HepG2 (cell line): ENCODE measurements around the gene TELO2. TPM values are rescaled to one million over a fixed set of nuclear protein-coding genes. Genes with fewer than 3 reads are reported as not detected.

Experiments
- ATAC-seq: fragments of 200-7000 bp; cut with Tn5 transposase; 3 replicates; pipeline ENCODE4 v1.9.1; 2020; ENCODE audit warnings: mild to moderate bottlenecking, moderate library complexity
- BruUV-seq: library from RNA; stranded (reverse); fragments of 400-500 nt; replicated peaks from 2 replicates; lab custom pipeline; 2021; lab: Mats Ljungman, UMichigan
- CTCF ChIA-PET: fragments of 300-600 bp; formaldehyde crosslinking; extraction: SDS; loops from one replicate; lab custom pipeline; 2021; ENCODE audit warnings: low total read pairs, inconsistent platforms, low intra/inter-chr PET ratio; lab: Yijun Ruan, JAX
- POLR2A ChIA-PET: fragments of 350-600 bp; sonication (Branson Sonifier 250); formaldehyde crosslinking; loops from one replicate; lab custom pipeline; 2020; ENCODE audit warnings: antibody characterized with exemption, inconsistent platforms; lab: Yijun Ruan, JAX
- DNase-seq: peaks from one replicate; pipeline ENCODE4 v3.0.0-alpha.2; 2015; ENCODE audit warnings: low spot score
- FAIRE-seq: peaks from 3 replicates; lab custom pipeline; 2011; peaks lifted over from hg19 to GRCh38; lab: Jason Lieb, UNC
- H2AFZ ChIP-seq: one replicate; pipeline ENCODE4 v1.6.1; 2011; ENCODE audit warnings: low read length, inconsistent platforms
- H3K27ac ChIP-seq: fragments of 300-600 bp; 3 replicates; pipeline ENCODE4 v1.8.0; 2011; ENCODE audit warnings: mixed run types, mild to moderate bottlenecking, mixed read lengths, low read length, inconsistent platforms; ENCODE audit not compliant: insufficient read depth; ENCODE audit errors: extremely low read length
- H3K27me3 ChIP-seq, 2 experiments: fragments of 200-600 bp in 1 of 2; 2 replicates in 1 of 2; 3 replicates in 1 of 2; pipeline versions ENCODE4 v1.6.0 to v1.8.0; 2011; ENCODE audit warnings: low read length in 2 of 2, mild to moderate bottlenecking in 2 of 2, moderate library complexity in 2 of 2, inconsistent platforms in 1 of 2; ENCODE audit not compliant: insufficient read depth in 2 of 2, control insufficient read depth in 1 of 2
- H3K36me3 ChIP-seq, 2 experiments: fragments of 200-600 bp in 1 of 2; replicated peaks in 1 of 2; 2 replicates in 1 of 2; 3 replicates in 1 of 2; pipeline versions ENCODE4 v1.5.1 to v1.8.0; 2011; ENCODE audit warnings: low read length in 2 of 2, inconsistent platforms in 1 of 2; ENCODE audit not compliant: insufficient read depth in 2 of 2, control insufficient read depth in 1 of 2
- H3K4me1 ChIP-seq: 2 replicates; pipeline ENCODE4 v1.5.1; 2012; ENCODE audit warnings: low read length, inconsistent platforms; ENCODE audit not compliant: insufficient read depth
- H3K4me2 ChIP-seq: 2 replicates; pipeline ENCODE4 v1.6.0; 2011; ENCODE audit warnings: low read depth, low read length, inconsistent platforms
- H3K4me3 ChIP-seq, 3 experiments: fragments of 200-600 bp in 1 of 3; sonication (generic), shearing (Covaris generic) in 1 of 3; replicated peaks in 1 of 3; 2 replicates each; pipeline ENCODE4 v1.5.1; 2011 to 2016; ENCODE audit warnings: low read length in 3 of 3, inconsistent platforms in 2 of 3, low read depth in 2 of 3, mild to moderate bottlenecking in 2 of 3, control low read depth in 1 of 3, mixed read lengths in 1 of 3; ENCODE audit not compliant: insufficient read depth in 1 of 3
- H3K79me2 ChIP-seq: one replicate; pipeline ENCODE4 v1.6.1; 2011; ENCODE audit warnings: low read length, inconsistent platforms; ENCODE audit not compliant: insufficient read depth
- H3K9ac ChIP-seq: 2 replicates; pipeline ENCODE4 v1.6.0; 2011; ENCODE audit warnings: mild to moderate bottlenecking, low read depth, low read length, inconsistent platforms; ENCODE audit not compliant: insufficient read depth
- H3K9me3 ChIP-seq: 2 replicates; pipeline ENCODE4 v1.5.1; 2012; ENCODE audit warnings: mild to moderate bottlenecking, low read length
- H4K20me1 ChIP-seq: 2 replicates; pipeline ENCODE4 v1.6.0; 2011; ENCODE audit warnings: inconsistent platforms, mild to moderate bottlenecking, low read length, moderate library complexity; ENCODE audit not compliant: insufficient read depth
- HMGA1 ChIP-seq: sonication (generic); formaldehyde crosslinking; conservative IDR thresholded peaks from 2 replicates; pipeline ENCODE4 v1.4.0; 2020; ENCODE audit warnings: missing genetic modification reagents
- ISL2 ChIP-seq: sonication (generic); formaldehyde crosslinking; IDR thresholded peaks from 2 replicates; pipeline ENCODE4 v1.5.0; 2020; ENCODE audit warnings: missing genetic modification reagents
- MTF2 ChIP-seq: sonication (generic); formaldehyde crosslinking; IDR thresholded peaks from 2 replicates; pipeline ENCODE4 v1.5.0; 2020; ENCODE audit warnings: missing genetic modification reagents, borderline replicate concordance
- NRL ChIP-seq: sonication (generic); formaldehyde crosslinking; IDR thresholded peaks from 2 replicates; pipeline ENCODE4 v1.5.0; 2020; ENCODE audit warnings: missing genetic modification reagents, mild to moderate bottlenecking, moderate library complexity, borderline replicate concordance
- PHF8 ChIP-seq: sonication (generic); formaldehyde crosslinking; IDR thresholded peaks from 2 replicates; pipeline ENCODE4 v1.5.0; 2020; ENCODE audit warnings: missing genetic modification reagents
- SALL2 ChIP-seq: sonication (generic); formaldehyde crosslinking; IDR thresholded peaks from 2 replicates; pipeline ENCODE4 v1.8.1; 2023; ENCODE audit warnings: mild to moderate bottlenecking, missing genetic modification reagents, inconsistent platforms
- SNAPC2 ChIP-seq: sonication (generic); formaldehyde crosslinking; IDR thresholded peaks from 2 replicates; pipeline ENCODE4 v1.8.1; 2022; ENCODE audit warnings: mild to moderate bottlenecking, missing genetic modification reagents
- SP5 ChIP-seq: IDR thresholded peaks from 2 replicates; pipeline ENCODE4 v1.6.1; 2016; ENCODE audit warnings: low read depth, borderline replicate concordance
- ZNF12 ChIP-seq: sonication (generic); formaldehyde crosslinking; IDR thresholded peaks from 2 replicates; pipeline ENCODE4 v1.5.0; 2020; ENCODE audit warnings: missing genetic modification reagents
- ZNF350 ChIP-seq: sonication (generic); formaldehyde crosslinking; IDR thresholded peaks from 2 replicates; pipeline ENCODE4 v1.4.0; 2020; ENCODE audit warnings: mild to moderate bottlenecking, low read depth, missing genetic modification reagents, borderline replicate concordance
- ZNF713 ChIP-seq: sonication (generic); formaldehyde crosslinking; IDR thresholded peaks from 2 replicates; pipeline ENCODE4 v1.4.0; 2020; ENCODE audit warnings: mild to moderate bottlenecking, missing genetic modification reagents
- ZNF772 ChIP-seq: sonication (generic); formaldehyde crosslinking; IDR thresholded peaks from 2 replicates; pipeline ENCODE4 v1.5.0; 2020; ENCODE audit warnings: mild to moderate bottlenecking, missing genetic modification reagents
- WGBS: methylation state at CpG from one replicate; pipeline ENCODE4 v1.1.6; 2017; ENCODE audit warnings: low lambda C conversion rate; 5-methylcytosine and 5-hydroxymethylcytosine counted together
- in situ Hi-C: cut with HindIII; loops from 2 replicates; pipeline ENCODE4 v1.10.0; 2017; ENCODE audit warnings: low pct_unique_long_range_greater_than_20kb; ENCODE audit not compliant: extremely low pct_ligation_motif_present
- intact Hi-C: fragments of 100-400 bp; cut with micrococcal nuclease; formaldehyde crosslinking; loops from one replicate; pipeline ENCODE4 v1.10.0; 2022; ENCODE audit not compliant: unreplicated experiment
- polyA plus RNA-seq, 8 experiments: library from polyadenylated mRNA; depleted of rRNA in 3 of 8; stranded (reverse) in 7 of 8; unstranded in 1 of 8; fragments of >200 nt; fragmentation: Illumina TruSeq in 4 of 8; extraction: Trizol in 4 of 8; gene quantifications; 2 replicates each; pipeline versions ENCODE4 v1.2.1 to v1.2.3, GENCODE V29; 2011 to 2016; ENCODE audit warnings: low read depth in 4 of 8, missing spikeins in 1 of 8, mixed read lengths in 1 of 8; ENCODE audit not compliant: insufficient read depth in 1 of 8
- total RNA-seq, 5 experiments: library from RNA; depleted of rRNA; stranded (reverse); fragments of >200 nt; fragmentation: Illumina TruSeq; extraction: Trizol; gene quantifications; 2 replicates each; pipeline ENCODE4 v1.2.3, GENCODE V29; 2016; ENCODE audit warnings: low read depth in 1 of 5
- TF ChIP-seq, protein P1 (sequence below): sonication (generic); formaldehyde crosslinking; IDR thresholded peaks from 2 replicates; pipeline ENCODE4 v1.8.0; 2022; ENCODE audit warnings: missing genetic modification reagents, mild to moderate bottlenecking, inconsistent platforms, borderline replicate concordance
- TF ChIP-seq, protein P2 (sequence below): sonication (generic); formaldehyde crosslinking; IDR thresholded peaks from 2 replicates; pipeline ENCODE4 v1.5.0; 2020; ENCODE audit warnings: missing genetic modification reagents, mild to moderate bottlenecking, borderline replicate concordance
- TF ChIP-seq, protein P3 (sequence below): sonication (generic); formaldehyde crosslinking; IDR thresholded peaks from 2 replicates; pipeline ENCODE4 v1.5.0; 2020; ENCODE audit warnings: missing genetic modification reagents
- TF ChIP-seq, protein P4 (sequence below): sonication (generic); formaldehyde crosslinking; IDR thresholded peaks from 2 replicates; pipeline ENCODE4 v1.8.1; 2023; ENCODE audit warnings: missing genetic modification reagents, inconsistent platforms, borderline replicate concordance
- TF ChIP-seq, protein P5 (sequence below): sonication (generic); formaldehyde crosslinking; IDR thresholded peaks from 2 replicates; pipeline ENCODE4 v1.4.0; 2020; ENCODE audit warnings: missing genetic modification reagents

TELO2 gene
- total and polyA plus RNA-seq, 2 of the 13 experiments (the other 11 are each of a cell fraction or from before 2014, with no cell fraction given), result 10.1 to 17.9 TPM

DNA sequence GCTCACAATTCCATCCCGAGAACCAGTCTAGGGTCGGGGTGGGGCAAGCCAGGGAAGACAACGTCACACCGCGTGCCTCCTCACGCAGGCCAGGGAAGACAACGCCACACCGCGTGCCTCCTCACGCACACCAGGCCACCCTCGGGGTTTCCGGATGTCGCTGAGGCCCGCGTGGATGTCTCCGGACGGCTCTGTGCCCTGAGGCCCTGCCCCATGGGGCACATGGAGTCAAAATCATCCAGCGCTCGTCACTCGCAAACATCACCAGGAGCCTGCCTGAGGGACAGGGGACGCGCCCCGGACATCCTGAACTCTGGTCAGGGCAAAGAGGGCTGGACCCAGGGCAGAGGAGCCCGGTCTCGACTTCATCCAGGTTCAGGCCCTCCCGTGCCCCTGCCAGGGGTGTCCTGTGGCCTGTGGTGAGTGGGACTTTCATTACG lies 44.0 kb downstream of the TELO2 start:
- Histone ChIP-seq H3K4me1 (no peaks in the 10 kb centered on the region), H3K27ac (no peak overlapping the region), H3K4me2 (no peak overlapping the region), H2AFZ (no peak overlapping the region), H3K9me3 (no peaks in the 10 kb centered on the region), H3K4me3 (no peak overlapping the region), H3K27me3 (no peaks in the 10 kb centered on the region), H4K20me1 (no peaks in the 10 kb centered on the region), H3K79me2 (no peaks in the 10 kb centered on the region), H3K36me3 (no peaks in the 10 kb centered on the region), H3K9ac (no peak overlapping the region)
- POLR2A ChIA-PET, result no interaction called here
- ATAC-seq (no peak), DNase-seq (no peak), FAIRE-seq (no peak)
- intact Hi-C loops (no loop called here), in situ Hi-C loops (no loop called here)
- BruUV-seq, result no TSS peak
- WGBS, result 97% methylated on average over 13 of the region's 27 CpGs
- CTCF ChIA-PET, result no interaction called here
- TF ChIP-seq, protein P1, sequence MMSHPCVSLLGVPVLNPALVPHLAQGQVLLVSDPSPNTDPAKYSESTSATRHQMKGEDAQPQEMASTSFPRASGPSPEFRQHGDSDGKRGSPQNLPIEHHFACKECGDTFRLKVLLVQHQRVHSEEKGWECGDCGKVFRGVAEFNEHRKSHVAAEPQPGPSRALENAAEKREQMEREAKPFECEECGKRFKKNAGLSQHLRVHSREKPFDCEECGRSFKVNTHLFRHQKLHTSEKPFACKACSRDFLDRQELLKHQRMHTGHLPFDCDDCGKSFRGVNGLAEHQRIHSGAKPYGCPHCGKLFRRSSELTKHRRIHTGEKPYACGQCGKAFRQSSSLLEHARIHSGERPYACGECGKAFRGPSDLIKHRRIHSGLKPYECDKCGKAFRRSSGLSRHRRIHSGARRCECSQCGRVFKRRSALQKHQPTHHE (CRISPR knock-in tag), result no peak
- TF ChIP-seq, protein P2, sequence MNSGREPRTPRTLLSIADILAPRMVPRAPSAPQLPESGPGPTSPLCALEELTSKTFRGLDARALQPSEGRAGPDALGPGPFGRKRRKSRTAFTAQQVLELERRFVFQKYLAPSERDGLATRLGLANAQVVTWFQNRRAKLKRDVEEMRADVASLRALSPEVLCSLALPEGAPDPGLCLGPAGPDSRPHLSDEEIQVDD (CRISPR knock-in tag), result no peak
- TF ChIP-seq NRL (CRISPR knock-in tag), result no peak
- TF ChIP-seq, protein P3, sequence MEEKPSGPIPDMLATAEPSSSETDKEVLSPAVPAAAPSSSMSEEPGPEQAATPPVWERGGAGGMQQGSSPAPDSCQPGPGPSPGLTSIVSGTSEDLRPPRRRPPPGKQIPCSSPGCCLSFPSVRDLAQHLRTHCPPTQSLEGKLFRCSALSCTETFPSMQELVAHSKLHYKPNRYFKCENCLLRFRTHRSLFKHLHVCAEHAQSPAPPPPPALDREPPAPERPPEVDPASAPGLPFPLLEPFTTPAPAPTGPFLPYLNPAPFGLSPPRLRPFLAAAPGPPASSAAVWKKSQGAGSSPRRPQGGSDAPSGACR (CRISPR knock-in tag), result no peak
- TF ChIP-seq MTF2 (CRISPR knock-in tag), result no peak
- TF ChIP-seq ZNF350 (CRISPR knock-in tag), result no peak
- TF ChIP-seq, protein P4, sequence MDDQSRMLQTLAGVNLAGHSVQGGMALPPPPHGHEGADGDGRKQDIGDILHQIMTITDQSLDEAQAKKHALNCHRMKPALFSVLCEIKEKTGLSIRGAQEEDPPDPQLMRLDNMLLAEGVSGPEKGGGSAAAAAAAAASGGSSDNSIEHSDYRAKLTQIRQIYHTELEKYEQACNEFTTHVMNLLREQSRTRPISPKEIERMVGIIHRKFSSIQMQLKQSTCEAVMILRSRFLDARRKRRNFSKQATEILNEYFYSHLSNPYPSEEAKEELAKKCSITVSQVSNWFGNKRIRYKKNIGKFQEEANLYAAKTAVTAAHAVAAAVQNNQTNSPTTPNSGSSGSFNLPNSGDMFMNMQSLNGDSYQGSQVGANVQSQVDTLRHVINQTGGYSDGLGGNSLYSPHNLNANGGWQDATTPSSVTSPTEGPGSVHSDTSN (CRISPR knock-in tag), result no peak
- TF ChIP-seq SNAPC2 (CRISPR knock-in tag), result no peak
- TF ChIP-seq PHF8 (CRISPR knock-in tag), result no peak
- TF ChIP-seq ZNF12 (CRISPR knock-in tag), result no peak
- TF ChIP-seq SP5, result no peak
- TF ChIP-seq HMGA1 (CRISPR knock-in tag), result no peak
- no peak for TF ChIP-seq SALL2 (CRISPR knock-in tag)
- TF ChIP-seq ZNF713 (CRISPR knock-in tag), result no peak
- TF ChIP-seq, protein P5, sequence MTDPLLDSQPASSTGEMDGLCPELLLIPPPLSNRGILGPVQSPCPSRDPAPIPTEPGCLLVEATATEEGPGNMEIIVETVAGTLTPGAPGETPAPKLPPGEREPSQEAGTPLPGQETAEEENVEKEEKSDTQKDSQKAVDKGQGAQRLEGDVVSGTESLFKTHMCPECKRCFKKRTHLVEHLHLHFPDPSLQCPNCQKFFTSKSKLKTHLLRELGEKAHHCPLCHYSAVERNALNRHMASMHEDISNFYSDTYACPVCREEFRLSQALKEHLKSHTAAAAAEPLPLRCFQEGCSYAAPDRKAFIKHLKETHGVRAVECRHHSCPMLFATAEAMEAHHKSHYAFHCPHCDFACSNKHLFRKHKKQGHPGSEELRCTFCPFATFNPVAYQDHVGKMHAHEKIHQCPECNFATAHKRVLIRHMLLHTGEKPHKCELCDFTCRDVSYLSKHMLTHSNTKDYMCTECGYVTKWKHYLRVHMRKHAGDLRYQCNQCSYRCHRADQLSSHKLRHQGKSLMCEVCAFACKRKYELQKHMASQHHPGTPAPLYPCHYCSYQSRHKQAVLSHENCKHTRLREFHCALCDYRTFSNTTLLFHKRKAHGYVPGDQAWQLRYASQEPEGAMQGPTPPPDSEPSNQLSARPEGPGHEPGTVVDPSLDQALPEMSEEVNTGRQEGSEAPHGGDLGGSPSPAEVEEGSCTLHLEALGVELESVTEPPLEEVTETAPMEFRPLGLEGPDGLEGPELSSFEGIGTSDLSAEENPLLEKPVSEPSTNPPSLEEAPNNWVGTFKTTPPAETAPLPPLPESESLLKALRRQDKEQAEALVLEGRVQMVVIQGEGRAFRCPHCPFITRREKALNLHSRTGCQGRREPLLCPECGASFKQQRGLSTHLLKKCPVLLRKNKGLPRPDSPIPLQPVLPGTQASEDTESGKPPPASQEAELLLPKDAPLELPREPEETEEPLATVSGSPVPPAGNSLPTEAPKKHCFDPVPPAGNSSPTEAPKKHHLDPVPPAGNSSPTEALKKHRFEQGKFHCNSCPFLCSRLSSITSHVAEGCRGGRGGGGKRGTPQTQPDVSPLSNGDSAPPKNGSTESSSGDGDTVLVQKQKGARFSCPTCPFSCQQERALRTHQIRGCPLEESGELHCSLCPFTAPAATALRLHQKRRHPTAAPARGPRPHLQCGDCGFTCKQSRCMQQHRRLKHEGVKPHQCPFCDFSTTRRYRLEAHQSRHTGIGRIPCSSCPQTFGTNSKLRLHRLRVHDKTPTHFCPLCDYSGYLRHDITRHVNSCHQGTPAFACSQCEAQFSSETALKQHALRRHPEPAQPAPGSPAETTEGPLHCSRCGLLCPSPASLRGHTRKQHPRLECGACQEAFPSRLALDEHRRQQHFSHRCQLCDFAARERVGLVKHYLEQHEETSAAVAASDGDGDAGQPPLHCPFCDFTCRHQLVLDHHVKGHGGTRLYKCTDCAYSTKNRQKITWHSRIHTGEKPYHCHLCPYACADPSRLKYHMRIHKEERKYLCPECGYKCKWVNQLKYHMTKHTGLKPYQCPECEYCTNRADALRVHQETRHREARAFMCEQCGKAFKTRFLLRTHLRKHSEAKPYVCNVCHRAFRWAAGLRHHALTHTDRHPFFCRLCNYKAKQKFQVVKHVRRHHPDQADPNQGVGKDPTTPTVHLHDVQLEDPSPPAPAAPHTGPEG, result no peak
- TF ChIP-seq ZNF772 (CRISPR knock-in tag), result no peak
- no peak for TF ChIP-seq ISL2 (CRISPR knock-in tag)
